Panc1 (cell line): Measurements from ENCODE around the gene LRRC8B.

Source experiments
- POLR2AphosphoS5 ChIP-seq: IDR thresholded peaks from 2 replicates; pipeline ENCODE4 v1.6.1; 2012; ENCODE audit warnings: mild to moderate bottlenecking, low read depth, low read length, moderate library complexity
- TCF7L2 ChIP-seq: IDR thresholded peaks from 2 replicates; pipeline ENCODE4 v1.6.1; 2011; ENCODE audit warnings: mild to moderate bottlenecking, low read depth, low read length, inconsistent platforms
- TF ChIP-seq, protein P1 (sequence below): fragments of 450-650 bp; IDR thresholded peaks from 2 replicates; pipeline ENCODE4 v1.5.1; 2017; ENCODE audit warnings: mild to moderate bottlenecking
- TF ChIP-seq, protein P2 (sequence below), 2 experiments: IDR thresholded peaks; 2 replicates each; pipeline ENCODE4 v1.6.1; 2011 to 2012; ENCODE audit warnings: low read depth in 2 of 2, control low read depth in 1 of 2, low read length in 1 of 2, mild to moderate bottlenecking in 1 of 2, moderate library complexity in 1 of 2; ENCODE audit not compliant: insufficient read depth in 1 of 2

- TF ChIP-seq, protein P1, sequence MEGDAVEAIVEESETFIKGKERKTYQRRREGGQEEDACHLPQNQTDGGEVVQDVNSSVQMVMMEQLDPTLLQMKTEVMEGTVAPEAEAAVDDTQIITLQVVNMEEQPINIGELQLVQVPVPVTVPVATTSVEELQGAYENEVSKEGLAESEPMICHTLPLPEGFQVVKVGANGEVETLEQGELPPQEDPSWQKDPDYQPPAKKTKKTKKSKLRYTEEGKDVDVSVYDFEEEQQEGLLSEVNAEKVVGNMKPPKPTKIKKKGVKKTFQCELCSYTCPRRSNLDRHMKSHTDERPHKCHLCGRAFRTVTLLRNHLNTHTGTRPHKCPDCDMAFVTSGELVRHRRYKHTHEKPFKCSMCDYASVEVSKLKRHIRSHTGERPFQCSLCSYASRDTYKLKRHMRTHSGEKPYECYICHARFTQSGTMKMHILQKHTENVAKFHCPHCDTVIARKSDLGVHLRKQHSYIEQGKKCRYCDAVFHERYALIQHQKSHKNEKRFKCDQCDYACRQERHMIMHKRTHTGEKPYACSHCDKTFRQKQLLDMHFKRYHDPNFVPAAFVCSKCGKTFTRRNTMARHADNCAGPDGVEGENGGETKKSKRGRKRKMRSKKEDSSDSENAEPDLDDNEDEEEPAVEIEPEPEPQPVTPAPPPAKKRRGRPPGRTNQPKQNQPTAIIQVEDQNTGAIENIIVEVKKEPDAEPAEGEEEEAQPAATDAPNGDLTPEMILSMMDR = no peak
- TF ChIP-seq POLR2AphosphoS5 = no peak
- TF ChIP-seq, protein P2, sequence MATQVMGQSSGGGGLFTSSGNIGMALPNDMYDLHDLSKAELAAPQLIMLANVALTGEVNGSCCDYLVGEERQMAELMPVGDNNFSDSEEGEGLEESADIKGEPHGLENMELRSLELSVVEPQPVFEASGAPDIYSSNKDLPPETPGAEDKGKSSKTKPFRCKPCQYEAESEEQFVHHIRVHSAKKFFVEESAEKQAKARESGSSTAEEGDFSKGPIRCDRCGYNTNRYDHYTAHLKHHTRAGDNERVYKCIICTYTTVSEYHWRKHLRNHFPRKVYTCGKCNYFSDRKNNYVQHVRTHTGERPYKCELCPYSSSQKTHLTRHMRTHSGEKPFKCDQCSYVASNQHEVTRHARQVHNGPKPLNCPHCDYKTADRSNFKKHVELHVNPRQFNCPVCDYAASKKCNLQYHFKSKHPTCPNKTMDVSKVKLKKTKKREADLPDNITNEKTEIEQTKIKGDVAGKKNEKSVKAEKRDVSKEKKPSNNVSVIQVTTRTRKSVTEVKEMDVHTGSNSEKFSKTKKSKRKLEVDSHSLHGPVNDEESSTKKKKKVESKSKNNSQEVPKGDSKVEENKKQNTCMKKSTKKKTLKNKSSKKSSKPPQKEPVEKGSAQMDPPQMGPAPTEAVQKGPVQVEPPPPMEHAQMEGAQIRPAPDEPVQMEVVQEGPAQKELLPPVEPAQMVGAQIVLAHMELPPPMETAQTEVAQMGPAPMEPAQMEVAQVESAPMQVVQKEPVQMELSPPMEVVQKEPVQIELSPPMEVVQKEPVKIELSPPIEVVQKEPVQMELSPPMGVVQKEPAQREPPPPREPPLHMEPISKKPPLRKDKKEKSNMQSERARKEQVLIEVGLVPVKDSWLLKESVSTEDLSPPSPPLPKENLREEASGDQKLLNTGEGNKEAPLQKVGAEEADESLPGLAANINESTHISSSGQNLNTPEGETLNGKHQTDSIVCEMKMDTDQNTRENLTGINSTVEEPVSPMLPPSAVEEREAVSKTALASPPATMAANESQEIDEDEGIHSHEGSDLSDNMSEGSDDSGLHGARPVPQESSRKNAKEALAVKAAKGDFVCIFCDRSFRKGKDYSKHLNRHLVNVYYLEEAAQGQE (IDR thresholded peaks at IDR 0.05; ENCODE audit: insufficient read depth in 1 of 2, low read depth in 2 of 2, low read length in 1 of 2) = no peak
- no peak for TF ChIP-seq TCF7L2
Observed at GRCh38 chr1:89530444-89531089, 5.9 kb downstream of the LRRC8B start.
